Colon (tissue), 2 donors: ENCODE measurements around the gene PLPPR5.

Experiments
- FAIRE-seq: peaks from 2 replicates; lab custom pipeline; 2012; peaks lifted over from hg19 to GRCh38; lab: Jason Lieb, UNC
- donor health status: control.
- donor health status: control.

PLPPR5 gene

GRCh38 chr1:98849969-98850636 lies 154.6 kb downstream of the PLPPR5 start:
- FAIRE-seq, result no peak

GRCh38 chr1:98842241-98842640 lies 162.4 kb downstream of the PLPPR5 start:
- FAIRE-seq, result no peak
